Hematopoietic multipotent progenitor cell treated with erythropoietin and hydrocortisone succinate and interleukin-3 and kit ligand, for 6 days (in vitro differentiated cells): ENCODE data around the gene VPS4A.

ENCODE experiments used
- DNase-seq: peaks from one replicate; pipeline ENCODE4 v3.0.0-alpha.2; 2015

Gene VPS4A

DNA sequence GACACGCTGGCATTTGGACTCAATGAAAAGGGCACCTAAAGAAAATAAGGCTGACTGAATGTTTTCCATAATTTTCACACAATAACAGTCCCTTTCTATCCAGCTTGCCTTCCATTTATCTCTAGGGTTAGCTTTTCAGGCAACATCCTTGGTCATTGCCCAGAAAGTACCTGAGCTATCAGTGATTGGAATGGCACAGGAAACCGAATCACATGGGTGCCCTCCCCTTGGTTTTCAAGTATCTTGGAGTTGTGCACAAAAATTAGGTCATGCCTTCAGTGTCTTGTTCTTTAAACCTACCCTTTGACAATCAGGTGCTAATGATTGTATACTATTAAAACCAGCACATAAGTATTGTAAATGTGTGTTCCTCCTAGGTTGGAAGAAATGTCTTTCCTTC, 3.3 kb upstream of the VPS4A start:
- DNase-seq = no peak

DNA sequence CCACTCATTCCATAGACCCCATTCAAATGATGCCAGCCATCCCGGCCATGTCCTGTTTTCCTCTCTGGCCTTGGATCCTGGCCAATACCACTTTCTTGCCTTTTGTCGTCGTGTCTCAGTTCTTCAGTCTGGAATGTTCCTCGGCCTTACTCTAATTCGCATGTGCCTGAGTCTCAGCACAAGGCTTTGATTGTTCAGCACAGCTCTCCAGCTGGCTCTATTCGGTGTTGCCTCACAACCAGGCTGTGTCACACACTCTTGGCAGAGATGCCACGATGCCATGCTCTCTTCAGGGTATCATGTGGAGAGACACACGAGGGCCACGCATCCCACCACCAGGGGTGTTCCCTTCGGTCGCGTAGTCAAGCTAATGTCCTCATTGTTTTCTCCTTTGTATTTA, 1.8 kb upstream of the VPS4A start:
- no peak for DNase-seq

- peak; percentile 50 for DNase-seq
Observed at GRCh38 chr16:69311533-69312387, 610 bp downstream of the VPS4A start.

DNA sequence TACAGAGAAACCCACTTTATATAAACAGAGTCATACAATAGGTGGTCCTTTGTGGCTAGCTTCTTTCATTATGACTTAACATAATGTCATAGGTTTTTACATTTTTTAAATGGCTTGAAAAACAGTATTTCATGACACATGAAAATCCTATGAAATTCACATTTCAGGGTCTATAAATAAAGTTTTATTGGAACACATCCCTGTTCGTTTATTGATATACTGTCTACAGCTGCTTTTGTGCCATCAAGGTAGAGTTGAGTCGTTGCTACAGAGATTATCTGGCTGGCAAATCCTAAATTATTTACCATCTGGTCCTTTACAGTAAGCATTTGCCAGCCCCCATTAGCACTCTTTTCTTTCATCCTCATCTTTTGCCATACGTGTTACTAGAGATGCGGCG, 2.3 kb downstream of the VPS4A start:
- no peak for DNase-seq

- DNase-seq = no peak
Observed at GRCh38 chr16:69314534-69314933, 3.4 kb downstream of the VPS4A start.

- DNase-seq = peak; percentile 19
Observed at GRCh38 chr16:69315486-69316311, 4.5 kb downstream of the VPS4A start.

GRCh38 chr16:69316595-69317034, 5.5 kb downstream of the VPS4A start:
- no peak for DNase-seq

- DNase-seq = no peak
Observed at GRCh38 chr16:69318177-69318910, 7.2 kb downstream of the VPS4A start.

- DNase-seq = no peak
Observed at GRCh38 chr16:69318911-69319289, 7.8 kb downstream of the VPS4A start.

GRCh38 chr16:69319381-69319780, 8.2 kb downstream of the VPS4A start:
- DNase-seq = no peak

DNA sequence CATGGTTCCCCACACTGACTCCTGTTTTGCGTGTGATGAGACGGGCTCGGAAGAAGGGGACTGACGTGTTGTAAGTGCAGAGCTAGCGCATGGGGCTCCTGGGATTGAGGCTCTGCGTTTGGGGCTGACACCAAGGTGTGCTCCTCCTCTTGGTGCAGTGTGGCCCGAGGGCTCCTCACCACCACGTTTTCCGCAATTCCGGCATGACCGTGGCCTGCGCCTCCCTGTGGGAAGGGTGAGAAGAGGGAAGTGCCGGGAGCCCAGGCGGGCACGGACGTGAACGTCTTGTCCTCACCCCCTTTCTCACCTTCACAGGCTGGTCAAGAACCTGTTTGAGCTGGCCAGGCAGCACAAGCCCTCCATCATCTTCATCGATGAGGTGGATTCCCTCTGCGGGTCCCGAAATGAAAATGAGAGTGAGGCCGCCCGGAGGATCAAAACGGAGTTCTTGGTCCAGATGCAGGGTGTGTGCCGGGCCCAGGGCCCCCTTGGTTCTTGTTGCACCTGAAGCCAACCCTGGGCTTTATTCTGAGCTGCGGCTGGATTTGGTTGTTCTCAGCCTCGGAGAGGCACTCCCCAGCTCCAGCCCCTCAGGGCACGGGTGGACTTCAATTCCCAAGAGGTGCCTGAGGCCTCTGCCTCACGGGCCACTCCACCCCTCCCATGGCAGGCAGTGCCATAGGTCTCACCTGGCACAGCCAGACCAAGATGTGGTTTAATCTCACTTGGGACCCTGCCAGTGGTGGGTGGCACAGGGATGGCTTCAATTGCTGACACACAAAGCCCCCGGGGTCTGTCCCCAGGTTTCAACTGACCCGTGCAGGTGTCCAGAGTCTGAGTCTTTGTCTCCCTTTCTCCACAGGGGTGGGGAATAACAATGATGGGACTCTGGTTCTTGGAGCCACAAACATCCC, 8.9 kb downstream of the VPS4A start:
- DNase-seq = no peak

DNA sequence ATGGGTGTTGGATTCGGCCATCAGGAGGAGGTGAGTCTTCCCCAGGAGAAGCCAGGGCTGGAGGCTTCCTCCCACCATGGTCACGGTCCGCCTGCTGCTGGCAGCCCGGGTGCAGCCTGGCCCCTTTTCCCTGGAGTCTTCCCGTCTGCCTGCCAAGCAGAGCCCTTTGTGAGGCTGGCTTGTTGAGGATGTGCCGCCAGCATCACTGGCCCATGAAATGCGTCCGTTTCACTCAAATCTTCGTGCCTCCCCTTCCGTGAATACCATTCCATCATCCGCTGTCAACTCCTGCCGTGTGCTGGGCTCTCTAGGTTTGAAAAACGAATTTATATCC, 9.6 kb downstream of the VPS4A start:
- no peak for DNase-seq

- no peak for DNase-seq
Observed at GRCh38 chr16:69321080-69321479, 9.9 kb downstream of the VPS4A start.

GRCh38 chr16:69322343-69322742, 11.2 kb downstream of the VPS4A start:
- DNase-seq = no peak

DNA sequence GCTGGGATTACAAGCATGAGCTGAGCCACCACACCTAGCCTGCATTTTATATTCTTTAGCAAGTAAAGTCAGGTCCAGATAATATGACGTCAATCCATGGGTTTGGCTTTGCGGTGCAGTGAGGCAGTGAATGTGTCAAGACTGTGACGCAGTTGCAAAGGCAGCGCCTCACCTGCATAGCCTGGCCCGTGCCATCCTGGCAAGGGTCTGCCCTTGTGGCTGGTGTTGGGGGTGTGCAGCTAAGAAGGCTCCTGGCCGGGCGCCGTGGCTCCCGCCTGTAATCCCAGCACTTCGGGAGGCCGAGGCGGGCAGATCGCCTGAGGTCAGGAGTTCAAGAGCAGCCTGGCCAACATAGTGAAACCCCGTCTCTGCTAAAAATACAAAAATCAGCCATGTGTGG, 12.3 kb downstream of the VPS4A start:
- DNase-seq = no peak

DNA sequence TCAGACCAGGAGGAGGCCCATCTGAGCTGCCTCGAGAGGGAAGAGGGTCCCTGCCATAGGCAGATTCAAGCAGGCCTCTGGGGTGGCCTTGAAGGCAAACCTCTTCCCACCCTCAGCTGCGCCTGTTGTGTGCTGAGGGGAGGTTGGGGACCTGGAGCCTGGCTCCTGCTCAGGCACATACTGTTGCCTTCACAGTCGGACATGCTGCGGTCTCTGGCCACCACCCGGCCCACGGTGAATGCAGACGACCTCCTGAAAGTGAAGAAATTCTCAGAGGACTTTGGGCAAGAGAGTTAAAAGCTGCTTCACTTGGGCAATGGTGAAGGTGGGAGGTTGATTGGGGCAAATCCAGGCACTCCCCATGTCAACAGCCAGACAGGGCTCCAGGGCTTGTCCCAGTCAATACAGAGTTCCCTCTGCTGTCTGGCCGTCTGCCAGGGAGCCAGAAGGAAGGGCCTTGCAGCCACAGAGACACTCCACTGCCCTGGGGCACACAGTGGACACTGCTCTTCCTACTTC, 12.9 kb downstream of the VPS4A start:
- no peak for DNase-seq

DNA sequence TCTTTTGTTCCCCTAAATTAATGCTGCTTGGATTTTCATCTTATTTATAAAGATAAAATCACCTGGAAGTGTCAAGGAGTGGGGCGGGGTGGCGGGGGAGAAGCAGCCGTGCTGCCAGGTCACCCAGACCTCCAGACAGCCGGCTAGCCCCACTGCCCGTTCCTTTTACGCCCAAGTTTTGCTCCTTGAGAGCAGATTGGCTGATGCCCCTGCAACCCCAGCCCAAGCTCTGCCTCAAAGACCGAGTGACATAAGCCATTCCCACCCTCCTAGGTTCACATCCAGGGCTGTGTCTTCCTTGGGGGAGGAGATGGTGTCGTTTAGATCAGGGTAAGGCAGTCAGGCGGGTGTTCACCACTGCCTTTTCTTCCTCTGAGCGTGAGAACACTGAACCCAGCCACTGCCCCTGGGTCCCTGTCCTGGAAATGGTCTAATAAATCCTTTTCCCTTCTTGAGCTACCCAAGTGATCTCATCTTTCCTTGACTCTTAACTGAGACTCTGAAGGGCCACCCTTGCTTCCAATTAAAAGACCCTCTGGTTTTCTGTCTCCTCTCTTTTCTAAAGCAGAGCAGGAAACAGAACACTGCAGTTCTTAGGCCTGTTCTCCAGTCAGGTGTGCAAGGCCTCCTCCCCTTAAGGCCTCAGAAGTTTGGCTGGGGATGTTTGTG, 13.6 kb downstream of the VPS4A start:
- DNase-seq = no peak

DNA sequence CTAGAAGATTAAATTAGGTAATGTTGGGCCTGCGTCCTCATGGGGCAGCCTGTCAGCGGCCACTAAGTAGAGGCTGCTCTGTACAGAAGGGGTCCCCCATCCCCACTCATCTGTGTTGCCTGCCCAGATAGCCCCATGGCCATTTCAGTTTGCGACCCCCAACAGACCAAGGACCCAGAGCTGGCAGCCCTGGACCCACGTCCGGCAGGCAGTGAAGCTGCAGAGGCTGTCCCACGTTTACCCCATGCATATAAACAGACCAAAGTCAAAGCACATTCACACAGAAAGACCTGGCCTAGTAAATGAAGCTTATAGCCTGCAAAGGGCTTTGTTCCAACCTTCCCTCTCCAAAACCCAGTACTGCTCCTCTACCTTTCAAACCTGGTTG, 14.6 kb downstream of the VPS4A start:
- no peak for DNase-seq

GRCh38 chr16:69326172-69326873, 15.2 kb downstream of the VPS4A start:
- DNase-seq = no peak

- DNase-seq = no peak
Observed at GRCh38 chr16:69327585-69328310, 16.6 kb downstream of the VPS4A start.
